GM10266 (cell line): ENCODE measurements around the gene COG4.

ENCODE experiments used
- DNase-seq: peaks from one replicate; pipeline ENCODE4 v3.0.0; 2012; ENCODE audit errors: extremely low spot score
- TF ChIP-seq, protein P1 (sequence below): IDR thresholded peaks from 2 replicates; pipeline ENCODE4 v1.5.1; 2012; ENCODE audit warnings: mild to moderate bottlenecking, low read depth; ENCODE audit not compliant: control insufficient read depth, insufficient read depth; ENCODE audit errors: missing control alignments

Gene COG4

GRCh38 chr16:70473446-70474319, 49.7 kb downstream of the COG4 start:
- DNase-seq: no peak
- TF ChIP-seq, protein P1, sequence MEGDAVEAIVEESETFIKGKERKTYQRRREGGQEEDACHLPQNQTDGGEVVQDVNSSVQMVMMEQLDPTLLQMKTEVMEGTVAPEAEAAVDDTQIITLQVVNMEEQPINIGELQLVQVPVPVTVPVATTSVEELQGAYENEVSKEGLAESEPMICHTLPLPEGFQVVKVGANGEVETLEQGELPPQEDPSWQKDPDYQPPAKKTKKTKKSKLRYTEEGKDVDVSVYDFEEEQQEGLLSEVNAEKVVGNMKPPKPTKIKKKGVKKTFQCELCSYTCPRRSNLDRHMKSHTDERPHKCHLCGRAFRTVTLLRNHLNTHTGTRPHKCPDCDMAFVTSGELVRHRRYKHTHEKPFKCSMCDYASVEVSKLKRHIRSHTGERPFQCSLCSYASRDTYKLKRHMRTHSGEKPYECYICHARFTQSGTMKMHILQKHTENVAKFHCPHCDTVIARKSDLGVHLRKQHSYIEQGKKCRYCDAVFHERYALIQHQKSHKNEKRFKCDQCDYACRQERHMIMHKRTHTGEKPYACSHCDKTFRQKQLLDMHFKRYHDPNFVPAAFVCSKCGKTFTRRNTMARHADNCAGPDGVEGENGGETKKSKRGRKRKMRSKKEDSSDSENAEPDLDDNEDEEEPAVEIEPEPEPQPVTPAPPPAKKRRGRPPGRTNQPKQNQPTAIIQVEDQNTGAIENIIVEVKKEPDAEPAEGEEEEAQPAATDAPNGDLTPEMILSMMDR: no peak

GRCh38 chr16:70472786-70473433, 50.4 kb downstream of the COG4 start:
- TF ChIP-seq, protein P1: no peak

GRCh38 chr16:70470927-70471341, 52.4 kb downstream of the COG4 start:
- TF ChIP-seq, protein P1: peak; percentile 41

More at GRCh38 chr16:70472786-70473433, 50.4 kb downstream of the COG4 start:
- no peak for DNase-seq

DNA sequence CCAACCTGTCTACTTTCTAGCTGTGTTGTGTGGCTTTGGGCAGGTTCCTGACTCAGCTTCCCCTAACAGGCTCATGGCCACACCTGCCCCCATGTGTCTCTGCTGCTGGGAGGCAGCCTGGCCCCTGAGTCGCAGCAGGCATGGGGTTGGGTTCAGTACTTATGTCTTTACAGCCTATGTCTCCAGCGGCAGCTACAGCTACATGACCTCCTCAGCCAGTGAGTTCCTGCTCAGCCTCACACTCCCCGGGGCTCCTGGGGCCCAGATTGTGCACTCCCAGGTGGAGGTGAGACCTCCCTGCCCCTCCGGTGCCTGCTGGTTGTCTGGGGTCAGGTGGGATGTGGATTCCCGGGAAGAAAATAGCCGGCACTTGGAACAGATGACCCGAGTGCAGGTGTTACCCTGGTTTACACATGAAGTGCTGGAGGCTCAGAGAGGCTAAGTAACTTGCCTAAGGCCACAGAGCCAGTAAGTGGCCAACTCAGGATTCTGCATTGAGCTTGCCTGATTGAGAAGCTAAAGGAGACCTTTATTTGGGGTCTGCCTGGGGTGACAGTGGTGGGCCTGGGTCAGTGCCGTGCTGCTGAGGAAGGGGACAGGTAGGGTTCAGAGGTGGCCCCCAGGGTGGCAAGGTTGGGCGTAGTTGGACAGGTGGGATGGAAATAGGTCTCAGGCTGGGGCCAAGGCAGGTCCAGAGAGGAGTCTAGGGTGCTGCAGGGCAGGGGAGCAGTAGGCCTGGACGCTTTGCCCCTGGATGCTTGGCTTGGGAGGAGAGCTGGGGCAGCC, 53.0 kb downstream of the COG4 start:
- DNase-seq: no peak
- TF ChIP-seq, protein P1: no peak

More at GRCh38 chr16:70470927-70471341, 52.4 kb downstream of the COG4 start:
- DNase-seq: no peak

GRCh38 chr16:70468776-70469525, 54.4 kb downstream of the COG4 start:
- TF ChIP-seq, protein P1: no peak
- no peak for DNase-seq

DNA sequence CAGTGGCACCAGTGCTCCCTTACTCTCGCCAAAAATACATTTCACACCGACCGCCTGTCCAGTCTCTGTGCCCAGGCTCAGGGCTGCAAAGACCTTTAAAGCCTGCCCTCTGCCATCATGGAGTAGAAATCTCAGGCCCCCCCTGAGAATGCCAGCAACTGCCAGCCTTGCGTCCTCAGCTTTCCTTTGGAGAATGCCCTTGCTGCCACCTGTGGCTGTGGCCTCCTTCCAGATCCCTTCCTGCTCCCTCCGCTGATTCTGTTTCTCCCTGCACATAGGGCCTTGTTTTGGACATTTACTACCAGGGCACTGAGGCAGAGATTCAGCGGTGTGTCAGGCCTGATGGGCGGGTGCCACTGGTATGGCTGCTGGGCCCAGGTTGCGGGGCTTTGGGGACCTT, 55.7 kb downstream of the COG4 start:
- no peak for DNase-seq
- TF ChIP-seq, protein P1: no peak
